ENCODE results near the gene SMIM34.
"Not testable (repeated sequence)": the region's sequence is repeated elsewhere in the genome, so short reads cannot be mapped to it uniquely, and the experiment has no call there.

Gene SMIM34

DNA sequence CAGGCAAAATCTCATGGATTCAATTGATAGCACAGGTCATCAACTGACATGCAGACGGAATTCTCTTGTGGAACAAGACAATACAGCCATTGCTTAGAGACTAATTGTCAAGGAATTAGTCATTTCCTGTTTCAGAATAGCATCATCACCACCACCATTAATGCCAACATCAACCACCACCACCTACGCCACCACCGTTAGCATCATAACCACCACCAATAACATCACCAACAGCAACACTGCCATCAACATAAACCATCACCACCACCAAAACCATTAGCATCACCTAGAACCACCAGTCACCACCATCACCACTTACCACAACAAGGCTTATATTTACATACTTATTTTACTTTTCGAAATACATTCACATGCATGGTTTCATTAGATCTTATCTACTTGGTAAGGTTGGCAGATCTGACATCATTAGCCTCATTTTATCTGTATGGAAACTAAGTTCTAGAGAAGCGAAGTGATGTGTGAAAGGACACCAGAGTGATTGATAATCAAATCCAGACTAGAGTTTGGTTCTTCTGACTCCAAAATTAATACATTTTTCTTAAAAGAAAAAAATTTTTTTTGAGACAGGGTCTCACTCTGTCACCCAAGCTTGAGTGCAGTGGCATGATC is 6.2 kb downstream of the SMIM34 start:
- not testable (repeated sequence) for H3K27ac ChIP-seq (ENCODE audit: low read length); H3K4me3 ChIP-seq (ENCODE audit: low read length in 2 of 2); H3K36me3 ChIP-seq (ENCODE audit: control insufficient read depth in 2 of 2, insufficient read depth in 2 of 2, low read length in 2 of 2); H3K9me3 ChIP-seq (ENCODE audit: control insufficient read depth in 2 of 2, low read length in 2 of 2); H3K9ac ChIP-seq (ENCODE audit: low read length in 2 of 2); H3K4me1 ChIP-seq (ENCODE audit: control insufficient read depth, insufficient read depth, low read length); H3K27me3 ChIP-seq (ENCODE audit: control insufficient read depth in 1 of 2, insufficient read depth in 2 of 2, low read length in 2 of 2)

GRCh38 chr21:34407294-34407693 is 16.5 kb downstream of the SMIM34 start:
- not testable (repeated sequence) for H3K27ac ChIP-seq (ENCODE audit: low read length); H3K27me3 ChIP-seq (ENCODE audit: control insufficient read depth in 1 of 2, insufficient read depth in 2 of 2, low read length in 2 of 2); H3K4me1 ChIP-seq (ENCODE audit: control insufficient read depth, insufficient read depth, low read length); H3K36me3 ChIP-seq (ENCODE audit: control insufficient read depth in 2 of 2, insufficient read depth in 2 of 2, low read length in 2 of 2); H3K9ac ChIP-seq (ENCODE audit: low read length in 2 of 2); H3K4me3 ChIP-seq (ENCODE audit: low read length in 2 of 2); H3K9me3 ChIP-seq (ENCODE audit: control insufficient read depth in 2 of 2, low read length in 2 of 2)

DNA sequence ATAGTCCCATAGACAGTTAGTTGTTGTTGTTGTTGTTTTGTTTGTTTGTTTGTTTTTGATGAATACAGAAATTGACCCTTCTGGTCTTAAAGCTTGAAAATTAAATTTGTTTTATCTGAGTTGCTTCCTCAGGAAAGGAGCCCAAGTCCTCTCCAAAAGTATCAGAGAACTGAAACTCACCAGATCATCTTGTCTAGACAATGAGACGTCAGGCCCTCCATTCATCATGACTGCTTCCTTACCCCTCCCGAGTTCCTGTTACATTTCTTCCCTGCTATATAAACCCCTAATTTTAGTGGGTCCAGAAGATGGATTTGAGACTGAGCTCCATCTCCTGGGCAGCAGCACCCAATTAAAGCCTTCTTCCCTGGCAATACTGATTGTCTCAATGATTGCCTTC is 17.1 kb downstream of the SMIM34 start:
- H3K4me1 ChIP-seq (ENCODE audit: control insufficient read depth, insufficient read depth, low read length); H3K9me3 ChIP-seq (ENCODE audit: control insufficient read depth in 2 of 2, low read length in 2 of 2); H3K27ac ChIP-seq (ENCODE audit: low read length); H3K9ac ChIP-seq (ENCODE audit: low read length in 2 of 2); H3K36me3 ChIP-seq (ENCODE audit: control insufficient read depth in 2 of 2, insufficient read depth in 2 of 2, low read length in 2 of 2); H3K4me3 ChIP-seq (ENCODE audit: low read length in 2 of 2); H3K27me3 ChIP-seq (ENCODE audit: control insufficient read depth in 1 of 2, insufficient read depth in 2 of 2, low read length in 2 of 2): not testable (repeated sequence)

DNA sequence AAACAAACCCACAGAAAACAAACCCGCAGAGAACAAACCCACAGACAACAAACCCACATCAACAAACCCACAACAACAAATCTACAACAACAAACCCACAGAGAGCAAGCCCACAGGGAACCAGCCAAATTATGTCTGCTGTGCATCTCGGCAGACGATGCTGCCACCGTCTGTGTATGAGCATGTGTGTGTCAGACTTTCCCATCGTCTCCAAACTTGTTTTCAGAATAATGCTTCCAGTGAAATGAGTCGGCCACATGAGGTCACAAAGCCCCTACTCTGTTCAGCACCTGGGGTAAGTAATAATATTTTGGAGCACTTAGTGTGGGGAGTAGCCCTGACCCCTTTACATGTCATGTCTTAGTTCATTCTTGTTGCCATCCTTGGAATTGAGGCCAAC is 17.6 kb downstream of the SMIM34 start:
- not testable (repeated sequence) for H3K36me3 ChIP-seq (ENCODE audit: control insufficient read depth in 2 of 2, insufficient read depth in 2 of 2, low read length in 2 of 2); H3K27me3 ChIP-seq (ENCODE audit: control insufficient read depth in 1 of 2, insufficient read depth in 2 of 2, low read length in 2 of 2); H3K4me1 ChIP-seq (ENCODE audit: control insufficient read depth, insufficient read depth, low read length); H3K4me3 ChIP-seq (ENCODE audit: low read length in 2 of 2); H3K9me3 ChIP-seq (ENCODE audit: control insufficient read depth in 2 of 2, low read length in 2 of 2); H3K27ac ChIP-seq (ENCODE audit: low read length); H3K9ac ChIP-seq (ENCODE audit: low read length in 2 of 2)

DNA sequence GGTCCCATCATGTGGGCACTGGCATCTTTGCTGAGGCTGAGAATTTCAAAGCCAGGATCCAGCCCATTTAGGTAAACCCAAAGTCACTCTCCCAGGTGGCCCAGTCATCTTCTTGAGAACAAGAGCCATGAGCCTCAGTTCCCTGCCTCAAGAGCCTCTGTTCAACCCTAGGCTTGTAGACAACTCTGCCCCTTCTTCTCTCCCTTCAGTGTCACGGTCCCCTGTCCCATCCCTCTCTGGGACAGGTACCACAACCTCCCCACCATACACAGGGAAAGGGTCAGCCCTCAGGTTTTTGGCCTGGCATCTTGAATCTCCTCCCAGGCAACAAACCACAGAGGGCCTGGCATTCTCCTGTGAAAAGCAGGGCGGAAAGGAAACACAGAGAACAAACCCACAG is 18.1 kb downstream of the SMIM34 start:
- H3K9me3 ChIP-seq (ENCODE audit: control insufficient read depth in 2 of 2, low read length in 2 of 2); H3K27me3 ChIP-seq (ENCODE audit: control insufficient read depth in 1 of 2, insufficient read depth in 2 of 2, low read length in 2 of 2); H3K9ac ChIP-seq (ENCODE audit: low read length in 2 of 2); H3K4me3 ChIP-seq (ENCODE audit: low read length in 2 of 2); H3K4me1 ChIP-seq (ENCODE audit: control insufficient read depth, insufficient read depth, low read length); H3K27ac ChIP-seq (ENCODE audit: low read length); H3K36me3 ChIP-seq (ENCODE audit: control insufficient read depth in 2 of 2, insufficient read depth in 2 of 2, low read length in 2 of 2): not testable (repeated sequence)

- H3K27me3 ChIP-seq (ENCODE audit: control insufficient read depth in 1 of 2, insufficient read depth in 2 of 2, low read length in 2 of 2) = not testable (repeated sequence)
Observed at GRCh38 chr21:34404742-34405141, 19.0 kb downstream of the SMIM34 start.

GRCh38 chr21:34400522-34400921 is 23.2 kb downstream of the SMIM34 start:
- not testable (repeated sequence) for H3K27me3 ChIP-seq (ENCODE audit: control insufficient read depth in 1 of 2, insufficient read depth in 2 of 2, low read length in 2 of 2); H3K36me3 ChIP-seq (ENCODE audit: control insufficient read depth in 2 of 2, insufficient read depth in 2 of 2, low read length in 2 of 2); H3K4me3 ChIP-seq (ENCODE audit: low read length in 2 of 2); H3K9ac ChIP-seq (ENCODE audit: low read length in 2 of 2); H3K4me1 ChIP-seq (ENCODE audit: control insufficient read depth, insufficient read depth, low read length); H3K27ac ChIP-seq (ENCODE audit: low read length); H3K9me3 ChIP-seq (ENCODE audit: control insufficient read depth in 2 of 2, low read length in 2 of 2)

More at GRCh38 chr21:34404742-34405141, 19.0 kb downstream of the SMIM34 start:
- H3K9me3 ChIP-seq (ENCODE audit: control insufficient read depth in 2 of 2, low read length in 2 of 2); H3K4me3 ChIP-seq (ENCODE audit: low read length in 2 of 2); H3K36me3 ChIP-seq (ENCODE audit: control insufficient read depth in 2 of 2, insufficient read depth in 2 of 2, low read length in 2 of 2); H3K9ac ChIP-seq (ENCODE audit: low read length in 2 of 2); H3K27ac ChIP-seq (ENCODE audit: low read length); H3K4me1 ChIP-seq (ENCODE audit: control insufficient read depth, insufficient read depth, low read length): not testable (repeated sequence)

DNA sequence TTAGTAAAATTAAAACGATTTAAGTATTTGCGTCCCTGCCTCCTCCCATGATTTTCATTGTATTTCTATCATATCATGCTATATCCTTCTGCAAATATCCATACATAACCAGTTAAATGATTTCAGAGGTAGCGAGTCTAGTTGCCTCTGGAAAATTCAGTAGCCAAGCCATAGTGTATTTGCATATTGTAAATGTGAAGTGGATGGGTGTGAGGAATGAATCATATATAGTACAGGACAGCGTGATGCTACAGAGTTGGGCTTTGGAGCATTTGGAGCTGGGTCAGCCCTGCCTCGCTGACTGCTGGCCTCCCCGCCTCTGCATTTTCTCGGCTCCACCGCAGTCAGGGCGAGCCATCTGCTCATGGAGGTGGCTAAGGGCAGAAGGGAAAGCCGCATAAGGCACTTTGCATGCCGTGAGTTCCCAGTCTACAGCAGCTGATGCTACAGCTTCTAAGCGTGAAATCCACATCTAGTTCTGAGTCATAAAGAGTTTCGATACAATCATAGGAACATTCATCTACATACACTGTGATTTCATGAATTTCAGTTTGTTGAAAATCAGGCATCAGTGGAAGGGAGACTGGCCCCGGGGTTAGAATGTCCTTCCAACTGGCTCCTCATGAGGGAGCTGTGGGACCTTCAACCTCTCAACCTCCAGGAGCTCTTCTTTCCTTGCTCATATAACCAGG is 39.9 kb downstream of the SMIM34 start:
- not testable (repeated sequence) for H3K4me1 ChIP-seq (ENCODE audit: control insufficient read depth, insufficient read depth, low read length); H3K36me3 ChIP-seq (ENCODE audit: control insufficient read depth in 2 of 2, insufficient read depth in 2 of 2, low read length in 2 of 2); H3K9ac ChIP-seq (ENCODE audit: low read length in 2 of 2); H3K27ac ChIP-seq (ENCODE audit: low read length); H3K9me3 ChIP-seq (ENCODE audit: control insufficient read depth in 2 of 2, low read length in 2 of 2); H3K4me3 ChIP-seq (ENCODE audit: low read length in 2 of 2); H3K27me3 ChIP-seq (ENCODE audit: control insufficient read depth in 1 of 2, insufficient read depth in 2 of 2, low read length in 2 of 2)

- not testable (repeated sequence) for H3K27ac ChIP-seq (ENCODE audit: low read length); H3K4me1 ChIP-seq (ENCODE audit: control insufficient read depth, insufficient read depth, low read length); H3K4me3 ChIP-seq (ENCODE audit: low read length in 2 of 2); H3K36me3 ChIP-seq (ENCODE audit: control insufficient read depth in 2 of 2, insufficient read depth in 2 of 2, low read length in 2 of 2); H3K9ac ChIP-seq (ENCODE audit: low read length in 2 of 2); H3K9me3 ChIP-seq (ENCODE audit: control insufficient read depth in 2 of 2, low read length in 2 of 2); H3K27me3 ChIP-seq (ENCODE audit: control insufficient read depth in 1 of 2, insufficient read depth in 2 of 2, low read length in 2 of 2)
Observed at GRCh38 chr21:34383138-34383537, 40.6 kb downstream of the SMIM34 start.

GRCh38 chr21:34375619-34375972 is 48.2 kb downstream of the SMIM34 start:
- not testable (repeated sequence) for H3K9ac ChIP-seq (ENCODE audit: low read length in 2 of 2); H3K4me3 ChIP-seq (ENCODE audit: low read length in 2 of 2); H3K27me3 ChIP-seq (ENCODE audit: control insufficient read depth in 1 of 2, insufficient read depth in 2 of 2, low read length in 2 of 2); H3K36me3 ChIP-seq (ENCODE audit: control insufficient read depth in 2 of 2, insufficient read depth in 2 of 2, low read length in 2 of 2); H3K9me3 ChIP-seq (ENCODE audit: control insufficient read depth in 2 of 2, low read length in 2 of 2); H3K4me1 ChIP-seq (ENCODE audit: control insufficient read depth, insufficient read depth, low read length); H3K27ac ChIP-seq (ENCODE audit: low read length)

DNA sequence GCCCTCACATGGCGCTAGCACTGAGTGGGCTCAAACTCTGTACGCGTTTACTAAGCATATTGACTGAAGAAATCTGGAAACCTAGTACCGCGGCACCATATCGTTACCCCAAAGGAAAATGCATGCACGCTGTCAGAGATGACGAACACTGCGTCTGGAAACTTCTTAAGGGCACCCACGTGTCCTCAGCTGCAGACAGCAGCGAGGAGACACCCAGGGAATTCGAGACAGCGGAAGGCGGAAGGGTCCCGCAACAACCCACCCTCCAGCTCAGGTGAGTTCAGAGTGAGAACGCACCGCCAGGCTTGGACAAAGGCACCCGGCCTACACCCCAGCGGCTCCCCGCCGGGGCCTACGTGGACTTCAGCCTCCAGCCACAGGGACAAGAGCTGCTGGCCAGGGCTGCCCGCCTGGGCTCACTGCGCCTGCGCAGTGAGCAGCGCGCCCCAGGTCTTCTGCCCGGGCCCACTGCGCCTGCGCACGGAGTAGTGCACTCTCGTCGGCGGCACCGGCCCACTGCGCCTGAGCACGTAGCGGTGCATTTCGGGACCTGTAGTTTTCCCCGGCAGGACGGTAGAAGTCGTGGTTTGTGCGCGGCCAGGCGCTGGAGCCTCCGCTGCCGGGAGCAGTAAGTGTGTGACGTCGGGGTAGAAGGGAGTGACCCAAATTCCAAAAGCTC is 48.7 kb downstream of the SMIM34 start, which contains the start of gene SMIM11:
TSS of gene SMIM11 (plus strand) at position 568 of the 679 bp plus-strand sequence. CDS start 3,998 bp downstream, outside the sequence.
- H3K4me3 ChIP-seq (ENCODE audit: low read length in 2 of 2); H3K4me1 ChIP-seq (ENCODE audit: control insufficient read depth, insufficient read depth, low read length); H3K27me3 ChIP-seq (ENCODE audit: control insufficient read depth in 1 of 2, insufficient read depth in 2 of 2, low read length in 2 of 2); H3K27ac ChIP-seq (ENCODE audit: low read length); H3K36me3 ChIP-seq (ENCODE audit: control insufficient read depth in 2 of 2, insufficient read depth in 2 of 2, low read length in 2 of 2); H3K9me3 ChIP-seq (ENCODE audit: control insufficient read depth in 2 of 2, low read length in 2 of 2); H3K9ac ChIP-seq (ENCODE audit: low read length in 2 of 2): not testable (repeated sequence)
